Measurements from ENCODE around the gene NCKAP5. TPM values are rescaled to one million over a fixed set of nuclear protein-coding genes. Genes with fewer than 3 reads are reported as not detected.

The NCKAP5 gene
- total RNA-seq, 1 experiment from 2014 or later: not detected

- no peaks in the 10 kb centered on the region for H3K9me3 ChIP-seq (replicated peaks)
- H3K36me3 ChIP-seq: no peaks in the 10 kb centered on the region
- H3K4me3 ChIP-seq: no peak overlapping the region
- no peak overlapping the region for H3K27ac ChIP-seq
- no peaks in the 10 kb centered on the region for H3K27me3 ChIP-seq
- H3K4me1 ChIP-seq: no peaks in the 10 kb centered on the region
- DNase-seq: no peak
These were observed 157.2 kb downstream of the NCKAP5 start for GRCh38 chr2:133411101-133411500.

- H3K9me3 ChIP-seq (replicated peaks): no peaks in the 10 kb centered on the region
- no peaks in the 10 kb centered on the region for H3K4me1 ChIP-seq
- no peak overlapping the region for H3K4me3 ChIP-seq
- no peaks in the 10 kb centered on the region for H3K27me3 ChIP-seq
- H3K27ac ChIP-seq: no peak overlapping the region
- no peaks in the 10 kb centered on the region for H3K36me3 ChIP-seq
- no peak for DNase-seq
These were observed 158.5 kb downstream of the NCKAP5 start for GRCh38 chr2:133409581-133410285.

GRCh38 chr2:133408671-133409070 is 159.6 kb downstream of the NCKAP5 start:
- Histone ChIP-seq H3K36me3 (no peaks in the 10 kb centered on the region), H3K27ac (no peak overlapping the region), H3K4me3 (no peak overlapping the region), H3K27me3 (no peaks in the 10 kb centered on the region), H3K9me3 (replicated peaks) (no peaks in the 10 kb centered on the region), H3K4me1 (no peaks in the 10 kb centered on the region)
- DNase-seq: no peak

- Histone ChIP-seq H3K9me3 (replicated peaks) (no peaks in the 10 kb centered on the region), H3K4me3 (no peak overlapping the region), H3K36me3 (no peaks in the 10 kb centered on the region), H3K4me1 (no peaks in the 10 kb centered on the region), H3K27ac (no peak overlapping the region), H3K27me3 (no peaks in the 10 kb centered on the region)
- DNase-seq: no peak
These were observed 160.9 kb downstream of the NCKAP5 start for GRCh38 chr2:133407341-133407740.

- no peaks in the 10 kb centered on the region for H3K36me3 ChIP-seq
- DNase-seq: no peak
- no peaks in the 10 kb centered on the region for H3K4me1 ChIP-seq
- no peaks in the 10 kb centered on the region for H3K27me3 ChIP-seq
- H3K4me3 ChIP-seq: no peak overlapping the region
- no peaks in the 10 kb centered on the region for H3K9me3 ChIP-seq (replicated peaks)
- H3K27ac ChIP-seq: no peak overlapping the region
These were observed 163.0 kb downstream of the NCKAP5 start for GRCh38 chr2:133405252-133405651.

- no peaks in the 10 kb centered on the region for H3K36me3 ChIP-seq
- no peaks in the 10 kb centered on the region for H3K4me1 ChIP-seq
- no peak overlapping the region for H3K27ac ChIP-seq
- H3K9me3 ChIP-seq (replicated peaks): no peaks in the 10 kb centered on the region
- DNase-seq: no peak
- no peak overlapping the region for H3K4me3 ChIP-seq
- no peaks in the 10 kb centered on the region for H3K27me3 ChIP-seq
These were observed 167.9 kb downstream of the NCKAP5 start for GRCh38 chr2:133400411-133400810.

- Histone ChIP-seq H3K9me3 (replicated peaks) (no peaks in the 10 kb centered on the region), H3K27me3 (no peaks in the 10 kb centered on the region), H3K4me3 (no peak overlapping the region), H3K36me3 (no peaks in the 10 kb centered on the region), H3K27ac (no peak overlapping the region), H3K4me1 (no peaks in the 10 kb centered on the region)
- DNase-seq: no peak
These were observed 174.4 kb downstream of the NCKAP5 start for GRCh38 chr2:133393895-133394294.

- H3K4me1 ChIP-seq: no peaks in the 10 kb centered on the region
- no peaks in the 10 kb centered on the region for H3K36me3 ChIP-seq
- DNase-seq: no peak
- H3K27me3 ChIP-seq: no peaks in the 10 kb centered on the region
- H3K9me3 ChIP-seq (replicated peaks): no peaks in the 10 kb centered on the region
- no peak overlapping the region for H3K27ac ChIP-seq
- H3K4me3 ChIP-seq: no peak overlapping the region
These were observed 178.1 kb downstream of the NCKAP5 start for GRCh38 chr2:133390156-133390555.

- H3K4me1 ChIP-seq: no peaks in the 10 kb centered on the region
- H3K27ac ChIP-seq: no peak overlapping the region
- no peaks in the 10 kb centered on the region for H3K9me3 ChIP-seq (replicated peaks)
- no peaks in the 10 kb centered on the region for H3K27me3 ChIP-seq
- no peak for DNase-seq
- no peak overlapping the region for H3K4me3 ChIP-seq
- H3K36me3 ChIP-seq: no peaks in the 10 kb centered on the region
These were observed 178.7 kb downstream of the NCKAP5 start for GRCh38 chr2:133389569-133389968.

GRCh38 chr2:133382566-133382965 is 185.7 kb downstream of the NCKAP5 start:
- Histone ChIP-seq H3K36me3 (no peaks in the 10 kb centered on the region), H3K9me3 (replicated peaks) (no peaks in the 10 kb centered on the region), H3K27ac (no peak overlapping the region), H3K27me3 (no peaks in the 10 kb centered on the region), H3K4me1 (no peaks in the 10 kb centered on the region), H3K4me3 (no peak overlapping the region)
- no peak for DNase-seq

- Histone ChIP-seq H3K9me3 (replicated peaks) (no peaks in the 10 kb centered on the region), H3K36me3 (no peaks in the 10 kb centered on the region), H3K4me1 (no peaks in the 10 kb centered on the region), H3K27me3 (no peaks in the 10 kb centered on the region), H3K4me3 (no peak overlapping the region), H3K27ac (no peak overlapping the region)
- DNase-seq: no peak
These were observed 187.3 kb downstream of the NCKAP5 start for GRCh38 chr2:133380991-133381390.

- H3K9me3 ChIP-seq (replicated peaks): no peaks in the 10 kb centered on the region
- no peaks in the 10 kb centered on the region for H3K27me3 ChIP-seq
- no peak overlapping the region for H3K27ac ChIP-seq
- no peak overlapping the region for H3K4me3 ChIP-seq
- no peaks in the 10 kb centered on the region for H3K4me1 ChIP-seq
- no peaks in the 10 kb centered on the region for H3K36me3 ChIP-seq
- DNase-seq: no peak
These were observed 189.2 kb downstream of the NCKAP5 start for GRCh38 chr2:133378928-133379549.

- Histone ChIP-seq H3K4me1 (no peaks in the 10 kb centered on the region), H3K4me3 (no peak overlapping the region), H3K27me3 (no peaks in the 10 kb centered on the region), H3K27ac (no peak overlapping the region), H3K9me3 (replicated peaks) (no peaks in the 10 kb centered on the region), H3K36me3 (no peaks in the 10 kb centered on the region)
- no peak for DNase-seq
These were observed 189.9 kb downstream of the NCKAP5 start for GRCh38 chr2:133378386-133378785.

- Histone ChIP-seq H3K36me3 (no peaks in the 10 kb centered on the region), H3K27ac (no peak overlapping the region), H3K4me1 (no peaks in the 10 kb centered on the region)
These were observed 190.7 kb downstream of the NCKAP5 start for GRCh38 chr2:133377599-133377998.

GRCh38 chr2:133377021-133377481 is 191.2 kb downstream of the NCKAP5 start:
- H3K4me3 ChIP-seq: no peak overlapping the region
- H3K27ac ChIP-seq: no peak overlapping the region
- H3K9me3 ChIP-seq (replicated peaks): no peaks in the 10 kb centered on the region
- DNase-seq: no peak
- H3K4me1 ChIP-seq: no peaks in the 10 kb centered on the region
- H3K36me3 ChIP-seq: no peaks in the 10 kb centered on the region
- no peaks in the 10 kb centered on the region for H3K27me3 ChIP-seq

More at GRCh38 chr2:133377599-133377998, 190.7 kb downstream of the NCKAP5 start:
- Histone ChIP-seq H3K4me3 (no peak overlapping the region), H3K27me3 (no peaks in the 10 kb centered on the region), H3K9me3 (replicated peaks) (no peaks in the 10 kb centered on the region)
- no peak for DNase-seq

GRCh38 chr2:133374781-133375180 is 193.5 kb downstream of the NCKAP5 start:
- DNase-seq: no peak
- Histone ChIP-seq H3K36me3 (no peaks in the 10 kb centered on the region), H3K4me1 (no peaks in the 10 kb centered on the region), H3K27ac (no peak overlapping the region), H3K4me3 (no peak overlapping the region), H3K27me3 (no peaks in the 10 kb centered on the region), H3K9me3 (replicated peaks) (no peaks in the 10 kb centered on the region)

Data from SJCRH30 (cell line).